Parathyroid adenoma (tissue), 2 donors: ENCODE measurements around the gene NPM1.
"Not testable (repeated sequence)": the region's sequence is repeated elsewhere in the genome, so short reads cannot be mapped to it uniquely, and the experiment has no call there.

ENCODE experiments used
- H2AFZ ChIP-seq: fragments of 300-600 bp; sonication (generic); one replicate; pipeline ENCODE4 v1.7.0; 2017; ENCODE audit warnings: antibody characterized with exemption, mild to moderate bottlenecking
- H3K27ac ChIP-seq: fragments of 300-600 bp; sonication (generic); one replicate; pipeline ENCODE4 v1.7.0; 2017
- H3K27me3 ChIP-seq: fragments of 300-600 bp; sonication (generic); one replicate; pipeline ENCODE4 v1.7.0; 2017; ENCODE audit warnings: low read length; ENCODE audit not compliant: control insufficient read depth, insufficient read depth
- H3K36me3 ChIP-seq: fragments of 300-600 bp; sonication (generic); one replicate; pipeline ENCODE4 v1.7.0; 2017; ENCODE audit warnings: low read length; ENCODE audit not compliant: control insufficient read depth, insufficient read depth
- H3K4me1 ChIP-seq: fragments of 300-600 bp; sonication (generic); one replicate; pipeline ENCODE4 v1.7.0; 2017; ENCODE audit warnings: control low read depth
- H3K4me2 ChIP-seq: fragments of 300-600 bp; sonication (generic); one replicate; pipeline ENCODE4 v1.7.0; 2017; ENCODE audit warnings: low read length
- H3K4me3 ChIP-seq: fragments of 300-600 bp; sonication (generic); one replicate; pipeline ENCODE4 v1.7.0; 2017; ENCODE audit warnings: low read depth, low read length
- H3K79me2 ChIP-seq: fragments of 300-600 bp; sonication (generic); one replicate; pipeline ENCODE4 v1.7.0; 2017; ENCODE audit warnings: control low read depth
- H3K9ac ChIP-seq: fragments of 300-600 bp; sonication (generic); one replicate; pipeline ENCODE4 v1.7.0; 2017; ENCODE audit warnings: mild to moderate bottlenecking
- H3K9me3 ChIP-seq: fragments of 300-600 bp; sonication (generic); one replicate; pipeline ENCODE4 v1.7.0; 2017; ENCODE audit warnings: low read length; ENCODE audit not compliant: control insufficient read depth
- CTCF ChIP-seq: fragments of 300-600 bp; sonication (generic); IDR thresholded peaks from one replicate; pipeline ENCODE4 v1.7.0; 2017; ENCODE audit warnings: antibody characterized with exemption, mild to moderate bottlenecking
- donor health status: primary hyperparathyroidism.

NPM1 gene

GRCh38 chr5:171390883-171391677, 3.4 kb downstream of the NPM1 start:
- H2AFZ ChIP-seq, result no peak overlapping the region
- no peak overlapping the region for H3K4me3 ChIP-seq
- no peaks in the 10 kb centered on the region for H3K36me3 ChIP-seq
- peaks cover 67% of the 10 kb centered on the region for H3K79me2 ChIP-seq
- H3K27ac ChIP-seq, result no peak overlapping the region
- no peaks in the 10 kb centered on the region for H3K27me3 ChIP-seq
- no peak overlapping the region for H3K9ac ChIP-seq
- H3K4me1 ChIP-seq, result peaks cover 14% of the 10 kb centered on the region
- H3K4me2 ChIP-seq, result no peak overlapping the region
- TF ChIP-seq CTCF, result no peak
- no peaks in the 10 kb centered on the region for H3K9me3 ChIP-seq

GRCh38 chr5:171391996-171392577, 4.4 kb downstream of the NPM1 start:
- H3K79me2 ChIP-seq, result peaks cover 76% of the 10 kb centered on the region
- H3K4me3 ChIP-seq, result no peak overlapping the region
- TF ChIP-seq CTCF, result no peak
- no peak overlapping the region for H3K27ac ChIP-seq
- no peak overlapping the region for H3K9ac ChIP-seq
- no peaks in the 10 kb centered on the region for H3K36me3 ChIP-seq
- H2AFZ ChIP-seq, result no peak overlapping the region
- H3K4me2 ChIP-seq, result no peak overlapping the region
- no peaks in the 10 kb centered on the region for H3K9me3 ChIP-seq
- no peaks in the 10 kb centered on the region for H3K27me3 ChIP-seq
- H3K4me1 ChIP-seq, result peaks cover 15% of the 10 kb centered on the region

- no peaks in the 10 kb centered on the region for H3K36me3 ChIP-seq
- H3K27me3 ChIP-seq, result no peaks in the 10 kb centered on the region
- H3K4me3 ChIP-seq, result no peak overlapping the region
- H3K4me2 ChIP-seq, result no peak overlapping the region
- no peaks in the 10 kb centered on the region for H3K9me3 ChIP-seq
- H3K9ac ChIP-seq, result no peak overlapping the region
- H3K4me1 ChIP-seq, result peaks cover 17% of the 10 kb centered on the region
- peaks cover 78% of the 10 kb centered on the region for H3K79me2 ChIP-seq
- no peak for TF ChIP-seq CTCF
- no peak overlapping the region for H2AFZ ChIP-seq
- no peak overlapping the region for H3K27ac ChIP-seq
These were observed 5.0 kb downstream of the NPM1 start for GRCh38 chr5:171392585-171393159.

GRCh38 chr5:171395042-171395441, 7.4 kb downstream of the NPM1 start:
- Histone ChIP-seq H3K4me2 (no peak overlapping the region), H3K9me3 (no peaks in the 10 kb centered on the region), H3K9ac (no peak overlapping the region), H3K27ac (no peak overlapping the region), H3K27me3 (no peaks in the 10 kb centered on the region), H3K36me3 (no peaks in the 10 kb centered on the region), H2AFZ (no peak overlapping the region), H3K4me1 (peaks cover 6% of the 10 kb centered on the region), H3K4me3 (no peak overlapping the region), H3K79me2 (peaks cover 72% of the 10 kb centered on the region)
- no peak for TF ChIP-seq CTCF

- not testable (repeated sequence) for H3K4me3 ChIP-seq, H3K4me2 ChIP-seq, H3K27me3 ChIP-seq, H3K4me1 ChIP-seq, H3K9me3 ChIP-seq, H3K27ac ChIP-seq, H3K36me3 ChIP-seq, H3K9ac ChIP-seq, H2AFZ ChIP-seq
- H3K79me2 ChIP-seq, result peaks cover 63% of the 10 kb centered on the region
These were observed 8.9 kb downstream of the NPM1 start for GRCh38 chr5:171396583-171396982.
